B cell (primary cell): ENCODE measurements around the gene WDR26.
"Not testable (repeated sequence)": the region's sequence is repeated elsewhere in the genome, so short reads cannot be mapped to it uniquely, and the experiment has no call there.

Source experiments
- CTCF ChIP-seq: fragments of 200-600 bp; IDR thresholded peaks from one replicate; pipeline ENCODE4 v1.8.0; 2022; ENCODE audit warnings: antibody characterized with exemption, mild to moderate bottlenecking
- EZH2 ChIP-seq: IDR thresholded peaks from 2 replicates; pipeline ENCODE4 v1.6.1; 2012; ENCODE audit warnings: borderline replicate concordance, low read depth, mild to moderate bottlenecking, moderate library complexity, low read length; ENCODE audit not compliant: insufficient read depth, poor library complexity, severe bottlenecking

GRCh38 chr1:224349716-224350115 is 84.9 kb downstream of the WDR26 start:
- not testable (repeated sequence) for TF ChIP-seq EZH2, CTCF
